Prostate gland (tissue), 2 donors: Measurements from ENCODE around the gene MAP4. TPM values are rescaled to one million over a fixed set of nuclear protein-coding genes. Genes with fewer than 3 reads are reported as not detected.

Experiments used
- DNase-seq: peaks from one replicate; pipeline ENCODE4 v3.0.0-alpha.2; 2019; ENCODE audit warnings: low spot score
- H3K27ac ChIP-seq, 2 donors: fragments of 200-600 bp; sonication (generic); 2 replicates each; pipeline ENCODE4 v1.5.1; 2017 to 2019
- H3K27me3 ChIP-seq: fragments of 200-600 bp; sonication (generic); replicated peaks from 2 replicates; pipeline ENCODE4 v1.5.1; 2019; ENCODE audit not compliant: insufficient read depth
- H3K36me3 ChIP-seq, 2 donors: fragments of 200-600 bp; sonication (generic); 1 replicate in 1 of 2; 2 replicates in 1 of 2; pipeline versions ENCODE4 v1.5.1 to v1.8.1; 2017 to 2019
- H3K4me1 ChIP-seq: fragments of 200-600 bp; sonication (generic); replicated peaks from 2 replicates; pipeline ENCODE4 v1.5.1; 2019
- H3K4me3 ChIP-seq, 2 donors: fragments of 200-600 bp; sonication (generic); 2 replicates each; pipeline ENCODE4 v1.5.1; 2017 to 2019
- H3K9me3 ChIP-seq: fragments of 200-600 bp; sonication (generic); 2 replicates; pipeline ENCODE4 v1.5.1; 2017
- POLR2A ChIP-seq: fragments of 450-650 bp; IDR thresholded peaks from one replicate; pipeline ENCODE4 v1.6.1; 2016; ENCODE audit warnings: antibody characterized with exemption, mild to moderate bottlenecking
- POLR2AphosphoS5 ChIP-seq: sonication (generic); formaldehyde crosslinking; IDR thresholded peaks from one replicate; pipeline ENCODE4 v1.6.1; 2017; ENCODE audit warnings: antibody characterized with exemption
- WGBS: methylation state at CpG from one replicate; pipeline ENCODE4 v1.1.5; 2018; 5-methylcytosine and 5-hydroxymethylcytosine counted together
- intact Hi-C: fragments of 100-400 bp; cut with DNase I; formaldehyde crosslinking; loops from one replicate; pipeline ENCODE4 v1.14.2; 2022
- total RNA-seq, 2 donors: library from RNA; depleted of rRNA; stranded (reverse); fragments of >200 nt; gene quantifications; one replicate each; pipeline ENCODE4 v1.1.0, GENCODE V29; 2016
- TF ChIP-seq, protein P1 (sequence below), 4 experiments: fragments of 200-600 bp in 2 of 4; fragments of 450-650 bp in 2 of 4; sonication (generic) in 2 of 4; IDR thresholded peaks; 1 replicate in 3 of 4; 2 replicates in 1 of 4; pipeline ENCODE4 v1.5.1; 2016 to 2019; ENCODE audit warnings: antibody characterized with exemption in 4 of 4, mild to moderate bottlenecking in 2 of 4, moderate library complexity in 2 of 4

The MAP4 gene
- total RNA-seq, 2 donors from 2014 or later = 74.3 to 230 TPM

DNA sequence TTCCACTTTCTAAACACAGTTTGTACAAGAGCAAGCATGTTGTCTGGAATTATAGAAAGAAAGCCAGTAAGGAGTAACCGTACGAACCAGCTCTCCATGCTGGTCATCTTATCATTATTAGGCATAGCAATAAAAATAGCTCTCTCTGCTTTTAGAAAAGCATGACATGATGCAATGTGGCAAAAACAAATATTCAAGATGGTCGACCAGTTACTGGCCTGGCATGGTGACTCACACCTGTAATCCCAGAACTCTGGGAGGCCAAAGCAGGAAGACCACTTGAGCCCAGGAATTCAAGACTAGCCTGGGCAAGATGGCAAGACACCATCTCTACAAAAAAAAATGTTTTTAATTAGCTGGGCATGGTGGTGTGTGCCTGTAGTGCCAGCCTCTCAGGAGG, 2.6 kb upstream of the MAP4 start:
- Histone ChIP-seq H3K36me3 (no peaks in the 10 kb centered on the region), H3K4me3 (no peak overlapping the region), H3K9me3 (no peaks in the 10 kb centered on the region), H3K4me1 (peaks cover 4% of the 10 kb centered on the region), H3K27ac (no peak overlapping the region), H3K27me3 (no peaks in the 10 kb centered on the region)
- intact Hi-C loops = no loop called here
- WGBS = 40% methylated on average over 3 of the region's 3 CpGs
- no peak for DNase-seq
- TF ChIP-seq, protein P1, sequence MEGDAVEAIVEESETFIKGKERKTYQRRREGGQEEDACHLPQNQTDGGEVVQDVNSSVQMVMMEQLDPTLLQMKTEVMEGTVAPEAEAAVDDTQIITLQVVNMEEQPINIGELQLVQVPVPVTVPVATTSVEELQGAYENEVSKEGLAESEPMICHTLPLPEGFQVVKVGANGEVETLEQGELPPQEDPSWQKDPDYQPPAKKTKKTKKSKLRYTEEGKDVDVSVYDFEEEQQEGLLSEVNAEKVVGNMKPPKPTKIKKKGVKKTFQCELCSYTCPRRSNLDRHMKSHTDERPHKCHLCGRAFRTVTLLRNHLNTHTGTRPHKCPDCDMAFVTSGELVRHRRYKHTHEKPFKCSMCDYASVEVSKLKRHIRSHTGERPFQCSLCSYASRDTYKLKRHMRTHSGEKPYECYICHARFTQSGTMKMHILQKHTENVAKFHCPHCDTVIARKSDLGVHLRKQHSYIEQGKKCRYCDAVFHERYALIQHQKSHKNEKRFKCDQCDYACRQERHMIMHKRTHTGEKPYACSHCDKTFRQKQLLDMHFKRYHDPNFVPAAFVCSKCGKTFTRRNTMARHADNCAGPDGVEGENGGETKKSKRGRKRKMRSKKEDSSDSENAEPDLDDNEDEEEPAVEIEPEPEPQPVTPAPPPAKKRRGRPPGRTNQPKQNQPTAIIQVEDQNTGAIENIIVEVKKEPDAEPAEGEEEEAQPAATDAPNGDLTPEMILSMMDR (IDR thresholded peaks at IDR 0.05) = no peak
- TF ChIP-seq POLR2AphosphoS5 (peak; percentile 25), POLR2A (no peak)

DNA sequence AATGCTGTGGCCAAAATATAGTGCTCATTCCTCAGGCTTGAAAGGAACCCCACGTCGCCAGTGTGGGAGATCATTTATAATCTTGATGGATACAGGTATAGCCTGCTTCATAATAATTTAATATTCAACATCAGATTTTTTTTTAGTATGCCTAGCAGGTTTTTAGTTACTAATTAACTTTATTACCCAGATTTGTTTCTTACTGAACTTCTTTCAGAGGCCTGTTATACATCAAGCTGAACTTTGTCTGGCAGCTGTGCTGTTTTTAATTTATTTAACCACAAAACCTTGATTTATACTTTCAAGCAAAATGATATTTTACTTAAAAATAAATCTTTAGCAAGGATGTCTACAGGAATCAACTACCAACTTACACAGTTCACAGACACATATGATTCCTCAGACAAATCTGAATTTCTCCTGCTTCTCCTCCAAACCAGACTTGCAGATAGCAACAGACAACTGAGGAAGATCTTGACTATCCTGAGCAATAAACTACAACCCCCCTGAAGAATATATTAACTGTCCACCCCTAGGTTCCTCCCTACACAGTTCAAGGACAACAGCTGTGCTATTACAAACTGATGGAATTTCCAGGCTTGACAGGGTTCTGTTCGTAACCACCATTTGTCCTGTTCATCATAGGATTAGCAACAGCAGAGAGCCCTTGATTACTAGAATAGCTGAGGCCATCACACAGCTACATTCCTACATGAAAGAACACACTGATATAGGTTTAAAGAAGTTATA, 610 bp downstream of the MAP4 start:
- no peaks in the 10 kb centered on the region for H3K27me3 ChIP-seq
- no peaks in the 10 kb centered on the region for H3K36me3 ChIP-seq
- intact Hi-C loops = no loop called here
- H3K4me3 ChIP-seq = no peak overlapping the region
- H3K27ac ChIP-seq = peak overlapping the region; percentile 15 to 16
- WGBS = 30% methylated on average over 3 of the region's 3 CpGs
- TF ChIP-seq, protein P1 (IDR thresholded peaks at IDR 0.05) = no peak
- TF ChIP-seq POLR2AphosphoS5 = no peak
- no peak for TF ChIP-seq POLR2A
- H3K9me3 ChIP-seq = no peaks in the 10 kb centered on the region
- no peak for DNase-seq
- H3K4me1 ChIP-seq = peaks cover 6% of the 10 kb centered on the region

DNA sequence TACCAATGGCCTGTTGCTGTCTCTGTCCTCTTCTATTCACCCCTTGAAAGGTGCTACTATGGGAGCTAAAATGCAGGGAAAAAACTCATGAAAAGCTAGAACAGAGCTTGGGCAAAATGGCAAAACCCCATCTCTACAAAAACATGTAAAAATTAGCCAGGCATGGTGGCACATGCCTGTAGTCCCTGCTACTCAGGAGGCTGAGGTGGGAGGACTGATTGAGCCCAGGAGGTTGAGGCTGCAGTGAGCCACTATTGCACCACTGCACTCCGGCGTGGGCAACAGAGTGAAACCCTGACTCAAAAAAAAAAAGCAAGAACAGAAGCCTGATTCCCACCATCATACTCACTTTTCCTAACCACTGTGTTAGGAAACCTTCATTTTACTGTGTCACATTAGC, 1.9 kb downstream of the MAP4 start:
- peaks cover 6% of the 10 kb centered on the region for H3K4me1 ChIP-seq
- 93% methylated on average over 2 of the region's 2 CpGs for WGBS
- intact Hi-C loops = loop anchor here (5.0 kb wide), 1 partner anchor 73 kb away; no protein-coding TSS in a partner anchor
- no peak for TF ChIP-seq POLR2AphosphoS5
- TF ChIP-seq POLR2A = no peak
- TF ChIP-seq, protein P1 (IDR thresholded peaks at IDR 0.05) = no peak
- no peak overlapping the region for H3K4me3 ChIP-seq
- H3K36me3 ChIP-seq = no peaks in the 10 kb centered on the region
- peak overlapping the region; percentile 18 to 36 for H3K27ac ChIP-seq
- no peaks in the 10 kb centered on the region for H3K9me3 ChIP-seq
- no peak for DNase-seq
- H3K27me3 ChIP-seq = no peaks in the 10 kb centered on the region

DNA sequence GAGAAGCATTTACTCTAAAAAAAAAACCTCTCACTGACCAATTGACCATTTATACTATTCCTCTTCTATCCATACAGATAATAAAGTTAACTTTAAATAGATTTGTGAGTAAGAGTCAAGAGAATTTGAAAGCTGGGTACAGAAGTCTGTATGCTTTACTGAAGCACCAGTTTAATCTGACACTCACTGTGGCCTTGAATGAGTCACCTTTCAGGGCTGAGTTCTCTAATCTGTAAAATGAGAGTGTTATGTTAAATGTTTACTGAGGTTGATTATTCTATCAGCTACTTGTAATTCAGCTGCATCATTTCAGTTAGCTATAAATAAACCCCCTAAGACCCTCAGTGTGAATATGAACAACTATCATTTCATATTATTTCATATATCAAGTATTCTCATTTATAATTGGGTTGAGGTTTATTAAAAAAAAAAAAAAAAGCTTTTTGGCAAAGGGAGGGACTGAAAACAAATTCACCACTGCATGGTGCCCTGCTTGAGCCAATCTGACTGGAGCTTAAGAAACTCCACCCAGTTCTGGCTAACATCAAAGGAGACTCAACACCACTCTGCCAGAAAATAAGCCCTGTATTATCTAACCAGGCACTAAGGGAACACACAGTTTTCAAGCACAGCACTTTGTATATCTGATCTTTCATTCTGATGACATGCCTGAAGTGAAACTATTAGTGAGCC, 2.8 kb downstream of the MAP4 start:
- no peaks in the 10 kb centered on the region for H3K27me3 ChIP-seq
- H3K4me1 ChIP-seq = peaks cover 6% of the 10 kb centered on the region
- TF ChIP-seq, protein P1 (IDR thresholded peaks at IDR 0.05) = no peak
- TF ChIP-seq POLR2AphosphoS5 = peak; percentile 33
- TF ChIP-seq POLR2A = no peak
- intact Hi-C loops = loop anchor here (5.0 kb wide), 1 partner anchor 74 kb away; no protein-coding TSS in a partner anchor
- no peaks in the 10 kb centered on the region for H3K9me3 ChIP-seq
- DNase-seq = peak; percentile 22
- H3K36me3 ChIP-seq = no peaks in the 10 kb centered on the region
- H3K4me3 ChIP-seq = no peak overlapping the region
- H3K27ac ChIP-seq = peak overlapping the region; percentile 18 to 36
